K562 (cell line): ENCODE results near the gene SPOCD1. TPM values are rescaled to one million over a fixed set of nuclear protein-coding genes. Genes with fewer than 3 reads are reported as not detected.

Experiments used
- ATAC-seq: fragments of 200-7000 bp; cut with Tn5 transposase; 3 replicates; pipeline ENCODE4 v1.9.1; 2020; ENCODE audit warnings: moderate library complexity
- BruUV-seq: library from RNA; stranded (reverse); fragments of 400-500 nt; replicated peaks from 2 replicates; lab custom pipeline; 2021; lab: Mats Ljungman, UMichigan
- CTCF ChIA-PET: fragments of 300-600 bp; formaldehyde crosslinking; extraction: SDS; loops from one replicate; lab custom pipeline; 2021; ENCODE audit warnings: low intra/inter-chr PET ratio; lab: Yijun Ruan, JAX
- POLR2A ChIA-PET: fragments of 300-600, 350-650 bp; sonication (Branson Sonifier 250); formaldehyde crosslinking; extraction: SDS; loops from one replicate; lab custom pipeline; 2021; ENCODE audit warnings: antibody characterized with exemption, inconsistent platforms; lab: Yijun Ruan, JAX
- DNase-seq, 4 experiments: peaks; one replicate each; pipeline versions ENCODE4 v3.0.0 to v3.0.0-alpha.2; 2011 to 2018; ENCODE audit warnings: low spot score in 3 of 4, mixed read lengths in 3 of 4; ENCODE audit errors: extremely low read depth in 1 of 4
- FAIRE-seq: peaks from 2 replicates; lab custom pipeline; 2011; peaks lifted over from hg19 to GRCh38; lab: Jason Lieb, UNC
- H2AFZ ChIP-seq: 2 replicates; pipeline ENCODE4 v1.6.0; 2011; ENCODE audit warnings: low read depth, low read length, control low read depth, inconsistent platforms
- H3K27ac ChIP-seq: fragments of 200-600 bp; 3 replicates; pipeline ENCODE4 v1.8.0; 2011; ENCODE audit warnings: low read depth, mild to moderate bottlenecking, control low read depth, inconsistent platforms, low read length, moderate library complexity, mixed read lengths; ENCODE audit errors: extremely low read depth
- H3K27me3 ChIP-seq, 2 experiments: fragments of 300-600 bp in 1 of 2; 2 replicates in 1 of 2; 3 replicates in 1 of 2; pipeline versions ENCODE4 v1.6.0 to v1.8.0; 2011; ENCODE audit warnings: inconsistent platforms in 2 of 2, low read length in 2 of 2, mild to moderate bottlenecking in 1 of 2, mixed read lengths in 1 of 2, moderate library complexity in 1 of 2; ENCODE audit not compliant: control insufficient read depth in 2 of 2, insufficient read depth in 2 of 2
- H3K36me3 ChIP-seq: fragments of 300-600 bp; 3 replicates; pipeline ENCODE4 v1.8.0; 2011; ENCODE audit warnings: mild to moderate bottlenecking, low read length, inconsistent platforms; ENCODE audit not compliant: control insufficient read depth, insufficient read depth
- H3K4me1 ChIP-seq, 2 experiments: fragments of 200-600 bp in 1 of 2; replicated peaks in 1 of 2; 2 replicates in 1 of 2; 3 replicates in 1 of 2; pipeline versions ENCODE4 v1.5.1 to v1.8.0; 2011; ENCODE audit warnings: inconsistent platforms in 2 of 2, low read length in 2 of 2, mild to moderate bottlenecking in 1 of 2, mixed read lengths in 1 of 2, moderate library complexity in 1 of 2; ENCODE audit not compliant: control insufficient read depth in 2 of 2, insufficient read depth in 2 of 2
- H3K4me2 ChIP-seq: 2 replicates; pipeline ENCODE4 v1.6.1; 2011; ENCODE audit warnings: low read length, control low read depth, inconsistent platforms, mixed read lengths; ENCODE audit not compliant: insufficient read depth
- H3K4me3 ChIP-seq: fragments of 200-600 bp; sonication (generic), shearing (Covaris generic); 2 replicates; pipeline ENCODE4 v1.5.1; 2016; ENCODE audit warnings: control low read depth, inconsistent platforms
- H3K79me2 ChIP-seq: fragments of 200-600 bp; 3 replicates; pipeline ENCODE4 v1.8.0; 2011; ENCODE audit warnings: low read length, inconsistent platforms; ENCODE audit not compliant: control insufficient read depth, insufficient read depth
- H3K9ac ChIP-seq, 2 experiments: 2 replicates each; pipeline versions ENCODE4 v1.6.0 to v1.6.1; 2011; ENCODE audit warnings: low read depth in 2 of 2, low read length in 2 of 2, control low read depth in 1 of 2, inconsistent platforms in 1 of 2, mild to moderate bottlenecking in 1 of 2, mixed read lengths in 1 of 2; ENCODE audit not compliant: insufficient read depth in 1 of 2
- H3K9me1 ChIP-seq: one replicate; pipeline ENCODE4 v1.6.0; 2011; ENCODE audit warnings: inconsistent platforms, mild to moderate bottlenecking, low read length, moderate library complexity; ENCODE audit not compliant: control insufficient read depth, insufficient read depth
- H3K9me3 ChIP-seq: replicated peaks from 2 replicates; pipeline ENCODE4 v1.5.1; 2011; ENCODE audit warnings: low read depth, low read length, inconsistent platforms; ENCODE audit not compliant: control insufficient read depth, insufficient read depth
- H4K20me1 ChIP-seq: replicated peaks from 2 replicates; pipeline ENCODE4 v1.6.1; 2011; ENCODE audit warnings: low read length, inconsistent platforms, mixed read lengths; ENCODE audit not compliant: control insufficient read depth, insufficient read depth
- ATF1 ChIP-seq, 2 experiments: fragments of 450-650 bp in 1 of 2; IDR thresholded peaks; 2 replicates each; pipeline ENCODE4 v1.6.1; 2016; ENCODE audit warnings: missing compliant biosample characterization in 1 of 2, missing genetic modification characterization in 1 of 2
- CBFA2T2 ChIP-seq: fragments of 450-650 bp; conservative IDR thresholded peaks from 2 replicates; pipeline ENCODE4 v1.6.1; 2017; ENCODE audit warnings: mild to moderate bottlenecking
- ETS2 ChIP-seq: IDR thresholded peaks from 2 replicates; pipeline ENCODE4 v1.6.1; 2016; ENCODE audit warnings: borderline replicate concordance, missing genetic modification characterization, mild to moderate bottlenecking, moderate library complexity, missing compliant biosample characterization; ENCODE audit not compliant: poor library complexity, severe bottlenecking
- HNRNPLL ChIP-seq: fragments of 200-400 bp; formaldehyde crosslinking; IDR thresholded peaks from 2 replicates; pipeline ENCODE4 v1.6.1; 2017; ENCODE audit warnings: low read length, low read depth, mild to moderate bottlenecking; ENCODE audit not compliant: poor library complexity, severe bottlenecking
- MAFF ChIP-seq: IDR thresholded peaks from 2 replicates; pipeline ENCODE4 v1.6.1; 2012; ENCODE audit warnings: low read length, improper control_type of control experiment
- MIER1 ChIP-seq: fragments of 450-650 bp; IDR thresholded peaks from 2 replicates; pipeline ENCODE4 v1.6.1; 2016; ENCODE audit warnings: antibody characterized with exemption, mild to moderate bottlenecking, low read depth
- SLC30A9 ChIP-seq: fragments of 250-450 bp; sonication (Bioruptor Pico); IDR thresholded peaks from 2 replicates; pipeline ENCODE4 v1.8.0; 2022; ENCODE audit warnings: mild to moderate bottlenecking, moderate library complexity
- TAF1 ChIP-seq: IDR thresholded peaks from 2 replicates; pipeline ENCODE4 v1.6.1; 2011; ENCODE audit warnings: mild to moderate bottlenecking, low read length, moderate library complexity; ENCODE audit not compliant: insufficient read depth, control insufficient read depth, severe bottlenecking; ENCODE audit errors: extremely low read depth
- ZFPM2 ChIP-seq: fragments of 250-450 bp; sonication (Bioruptor Pico); IDR thresholded peaks from 2 replicates; pipeline ENCODE4 v1.5.1; 2022; ENCODE audit warnings: mild to moderate bottlenecking
- ZNF224 ChIP-seq: sonication (generic); formaldehyde crosslinking; IDR thresholded peaks from 2 replicates; pipeline ENCODE4 v1.8.0; 2022; ENCODE audit warnings: mild to moderate bottlenecking, missing genetic modification reagents
- ZNF431 ChIP-seq: sonication (generic); formaldehyde crosslinking; IDR thresholded peaks from 2 replicates; pipeline ENCODE4 v1.8.0; 2022; ENCODE audit warnings: mild to moderate bottlenecking, missing genetic modification reagents
- ZNF717 ChIP-seq: fragments of 250-450 bp; sonication (Bioruptor Pico); IDR thresholded peaks from 2 replicates; pipeline ENCODE4 v1.5.0; 2021
- ZNF780A ChIP-seq: fragments of 250-450 bp; sonication (Bioruptor Pico); IDR thresholded peaks from 2 replicates; pipeline ENCODE4 v1.5.0; 2021; ENCODE audit warnings: mild to moderate bottlenecking
- WGBS: fragments of 100-300 bp; shearing (Covaris generic); methylation state at CpG from one replicate; pipeline ENCODE4 v1.1.6; 2016; ENCODE audit warnings: low coverage, mixed read lengths; ENCODE audit not compliant: insufficient coverage; ENCODE audit errors: missing lambda C conversion rate; 5-methylcytosine and 5-hydroxymethylcytosine counted together
- in situ Hi-C: fragments of 300-500 bp; cut with MboI; formaldehyde crosslinking; loops from 4 replicates; pipeline ENCODE4 v1.15.0; 2018; ENCODE audit warnings: inconsistent platforms, mixed read lengths
- intact Hi-C: fragments of 100-400 bp; cut with micrococcal nuclease; formaldehyde crosslinking; loops from 2 replicates; pipeline ENCODE4 v1.14.2; 2022
- polyA plus RNA-seq, 8 experiments: library from polyadenylated mRNA; depleted of rRNA in 4 of 8; stranded (reverse) in 5 of 8; unstranded in 3 of 8; fragments of >200 nt; fragmentation: Nextera tagmentation in 2 of 8; fragmentation: Illumina TruSeq in 1 of 8; extraction: Ambion mirVana in 2 of 8; extraction: Trizol in 1 of 8; gene quantifications; 2 replicates each; pipeline versions ENCODE4 v1.2.1 to v1.2.3, GENCODE V29; 2011 to 2014; ENCODE audit warnings: inconsistent platforms in 1 of 8, missing spikeins in 1 of 8
- total RNA-seq, 7 experiments: library from RNA; depleted of rRNA in 6 of 7; stranded (reverse); fragments of >200 nt in 6 of 7; fragmentation: Illumina TruSeq in 2 of 7; extraction: Trizol in 2 of 7; gene quantifications; 2 replicates each; pipeline versions ENCODE4 v1.2.1 to v1.2.3, GENCODE V29; 2011 to 2021; ENCODE audit warnings: low replicate concordance in 1 of 7
- TF ChIP-seq, protein P1 (sequence below): fragments of 450-650 bp; IDR thresholded peaks from 2 replicates; pipeline ENCODE4 v1.6.1; 2016
- TF ChIP-seq, protein P2 (sequence below): fragments of 450-650 bp; formaldehyde crosslinking; IDR thresholded peaks from 2 replicates; pipeline ENCODE4 v1.4.0; 2022; ENCODE audit warnings: missing genetic modification characterization
- TF ChIP-seq, protein P3 (sequence below): fragments of 200-400 bp; formaldehyde crosslinking; IDR thresholded peaks from 2 replicates; pipeline ENCODE4 v1.6.1; 2017; ENCODE audit warnings: mild to moderate bottlenecking, low read depth, low read length, moderate library complexity

SPOCD1 gene
- total and polyA plus RNA-seq, 9 of the 15 experiments (the other 6 are each of a cell fraction or from before 2014, with no cell fraction given): 0.03 to 0.71 (median 0.26) TPM; not detected in 1

DNA sequence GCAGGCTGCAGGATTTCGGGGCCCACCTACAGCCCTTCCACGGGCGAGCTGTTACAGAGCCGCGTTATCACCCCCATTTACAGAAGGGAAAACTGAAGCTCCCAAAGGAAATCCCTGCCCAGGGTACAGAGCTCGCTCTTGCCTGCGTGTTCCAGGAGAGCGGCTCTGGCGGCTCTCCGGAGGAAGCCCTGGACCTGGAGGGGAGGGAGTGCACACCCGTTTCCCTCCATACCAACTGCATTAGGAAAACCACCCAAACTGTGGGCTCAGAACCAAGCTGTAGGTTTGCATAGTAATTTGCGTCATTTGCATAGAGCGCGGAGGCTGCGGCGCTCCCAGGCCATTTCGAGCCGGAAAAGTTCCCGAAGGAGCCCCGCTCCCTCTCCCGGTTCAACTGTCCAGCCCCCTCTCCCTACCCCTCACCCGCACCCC lies 27.0 kb downstream of the SPOCD1 start:
- peaks cover 16 to 42% of the 10 kb centered on the region in 2 experiments for H3K27me3 ChIP-seq
- H3K27ac ChIP-seq: peak overlapping the region; percentile 89; the same call in 2 of the 3 replicates
- peak overlapping the region; percentile 57 for H3K4me3 ChIP-seq
- intact Hi-C loops: loop anchor here (1.0 to 10.0 kb wide), 5 partner anchors 24 to 276 kb away; no protein-coding TSS in a partner anchor
- WGBS: 1% methylated on average over 17 of the region's 22 CpGs
- peaks cover 4% of the 10 kb centered on the region for H3K9me1 ChIP-seq
- BruUV-seq: no TSS peak
- H3K36me3 ChIP-seq: no peaks in the 10 kb centered on the region
- peak; percentile 58 for ATAC-seq
- H3K4me2 ChIP-seq: peak overlapping the region; percentile 96
- in situ Hi-C loops: no loop called here
- no peaks in the 10 kb centered on the region for H3K79me2 ChIP-seq
- H3K9me3 ChIP-seq: no peaks in the 10 kb centered on the region
- no peak for FAIRE-seq
- peak overlapping the region; percentile 100 for H2AFZ ChIP-seq
- ChIA-PET CTCF (interaction anchor here (0.5 to 3.1 kb wide), 7 partner anchors 24 to 605 kb away, joined by 3 to 48 read pairs (median 7); no protein-coding TSS in a partner anchor), POLR2A (interaction anchor here (0.6 to 1.5 kb wide), 20 partner anchors 8 to 285 kb away, joined by 3 to 9 read pairs (median 3); partner anchors contain the start of genes KHDRBS1, PEF1 and PTP4A2)
- H3K9ac ChIP-seq: peak overlapping the region; percentile 93 to 95; a peak in 3 of 4 replicates
- DNase-seq: peak in 1 of 4 experiments; percentile 28
- peaks cover 4% of the 10 kb centered on the region for H4K20me1 ChIP-seq
- H3K4me1 ChIP-seq: peaks cover 9 to 29% of the 10 kb centered on the region in 2 experiments; a peak in 4 of 5 replicates
- TF ChIP-seq ZNF780A (CRISPR knock-in tag) (no peak), ATF1 (CRISPR knock-in tag; IDR thresholded peaks at IDR 0.05) (no peak), ATF1 (tag; IDR thresholded peaks at IDR 0.05) (0 out of 2 replicates have a peak, but pooled peaks have one; percentile 4), MIER1 (0 out of 2 replicates have a peak, but pooled peaks have one; percentile 4), TAF1 (no peak), ZFPM2 (CRISPR knock-in tag) (no peak), ETS2 (no peak), ZNF224 (no peak), HNRNPLL (peak; percentile 68), ZNF431 (CRISPR knock-in tag) (no peak), CBFA2T2 (no peak), SLC30A9 (no peak), MAFF (no peak), ZNF717 (no peak)
- TF ChIP-seq, protein P1, sequence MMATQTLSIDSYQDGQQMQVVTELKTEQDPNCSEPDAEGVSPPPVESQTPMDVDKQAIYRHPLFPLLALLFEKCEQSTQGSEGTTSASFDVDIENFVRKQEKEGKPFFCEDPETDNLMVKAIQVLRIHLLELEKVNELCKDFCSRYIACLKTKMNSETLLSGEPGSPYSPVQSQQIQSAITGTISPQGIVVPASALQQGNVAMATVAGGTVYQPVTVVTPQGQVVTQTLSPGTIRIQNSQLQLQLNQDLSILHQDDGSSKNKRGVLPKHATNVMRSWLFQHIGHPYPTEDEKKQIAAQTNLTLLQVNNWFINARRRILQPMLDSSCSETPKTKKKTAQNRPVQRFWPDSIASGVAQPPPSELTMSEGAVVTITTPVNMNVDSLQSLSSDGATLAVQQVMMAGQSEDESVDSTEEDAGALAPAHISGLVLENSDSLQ: no peak
- TF ChIP-seq, protein P2, sequence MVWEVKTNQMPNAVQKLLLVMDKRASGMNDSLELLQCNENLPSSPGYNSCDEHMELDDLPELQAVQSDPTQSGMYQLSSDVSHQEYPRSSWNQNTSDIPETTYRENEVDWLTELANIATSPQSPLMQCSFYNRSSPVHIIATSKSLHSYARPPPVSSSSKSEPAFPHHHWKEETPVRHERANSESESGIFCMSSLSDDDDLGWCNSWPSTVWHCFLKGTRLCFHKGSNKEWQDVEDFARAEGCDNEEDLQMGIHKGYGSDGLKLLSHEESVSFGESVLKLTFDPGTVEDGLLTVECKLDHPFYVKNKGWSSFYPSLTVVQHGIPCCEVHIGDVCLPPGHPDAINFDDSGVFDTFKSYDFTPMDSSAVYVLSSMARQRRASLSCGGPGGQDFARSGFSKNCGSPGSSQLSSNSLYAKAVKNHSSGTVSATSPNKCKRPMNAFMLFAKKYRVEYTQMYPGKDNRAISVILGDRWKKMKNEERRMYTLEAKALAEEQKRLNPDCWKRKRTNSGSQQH (CRISPR knock-in tag): no peak
- TF ChIP-seq, protein P3, sequence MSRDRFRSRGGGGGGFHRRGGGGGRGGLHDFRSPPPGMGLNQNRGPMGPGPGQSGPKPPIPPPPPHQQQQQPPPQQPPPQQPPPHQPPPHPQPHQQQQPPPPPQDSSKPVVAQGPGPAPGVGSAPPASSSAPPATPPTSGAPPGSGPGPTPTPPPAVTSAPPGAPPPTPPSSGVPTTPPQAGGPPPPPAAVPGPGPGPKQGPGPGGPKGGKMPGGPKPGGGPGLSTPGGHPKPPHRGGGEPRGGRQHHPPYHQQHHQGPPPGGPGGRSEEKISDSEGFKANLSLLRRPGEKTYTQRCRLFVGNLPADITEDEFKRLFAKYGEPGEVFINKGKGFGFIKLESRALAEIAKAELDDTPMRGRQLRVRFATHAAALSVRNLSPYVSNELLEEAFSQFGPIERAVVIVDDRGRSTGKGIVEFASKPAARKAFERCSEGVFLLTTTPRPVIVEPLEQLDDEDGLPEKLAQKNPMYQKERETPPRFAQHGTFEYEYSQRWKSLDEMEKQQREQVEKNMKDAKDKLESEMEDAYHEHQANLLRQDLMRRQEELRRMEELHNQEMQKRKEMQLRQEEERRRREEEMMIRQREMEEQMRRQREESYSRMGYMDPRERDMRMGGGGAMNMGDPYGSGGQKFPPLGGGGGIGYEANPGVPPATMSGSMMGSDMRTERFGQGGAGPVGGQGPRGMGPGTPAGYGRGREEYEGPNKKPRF: no peak
